OCI-LY3 (cell line): ENCODE measurements around the gene IPO11.

ENCODE experiments used
- EZH2phosphoT487 ChIP-seq: fragments of 200-600 bp; shearing (Covaris generic); IDR thresholded peaks from 2 replicates; pipeline ENCODE4 v1.6.1; 2018; ENCODE audit warnings: antibody characterized with exemption, mixed run types, low read depth
- TF ChIP-seq, protein P1 (sequence below): fragments of 200-600, 300-600 bp; sonication (generic); IDR thresholded peaks from 2 replicates; pipeline ENCODE4 v1.5.1; 2014; ENCODE audit warnings: antibody characterized with exemption, low read length, low read depth

GRCh38 chr5:62652225-62652624 lies 239.7 kb downstream of the IPO11 start:
- TF ChIP-seq, protein P1, sequence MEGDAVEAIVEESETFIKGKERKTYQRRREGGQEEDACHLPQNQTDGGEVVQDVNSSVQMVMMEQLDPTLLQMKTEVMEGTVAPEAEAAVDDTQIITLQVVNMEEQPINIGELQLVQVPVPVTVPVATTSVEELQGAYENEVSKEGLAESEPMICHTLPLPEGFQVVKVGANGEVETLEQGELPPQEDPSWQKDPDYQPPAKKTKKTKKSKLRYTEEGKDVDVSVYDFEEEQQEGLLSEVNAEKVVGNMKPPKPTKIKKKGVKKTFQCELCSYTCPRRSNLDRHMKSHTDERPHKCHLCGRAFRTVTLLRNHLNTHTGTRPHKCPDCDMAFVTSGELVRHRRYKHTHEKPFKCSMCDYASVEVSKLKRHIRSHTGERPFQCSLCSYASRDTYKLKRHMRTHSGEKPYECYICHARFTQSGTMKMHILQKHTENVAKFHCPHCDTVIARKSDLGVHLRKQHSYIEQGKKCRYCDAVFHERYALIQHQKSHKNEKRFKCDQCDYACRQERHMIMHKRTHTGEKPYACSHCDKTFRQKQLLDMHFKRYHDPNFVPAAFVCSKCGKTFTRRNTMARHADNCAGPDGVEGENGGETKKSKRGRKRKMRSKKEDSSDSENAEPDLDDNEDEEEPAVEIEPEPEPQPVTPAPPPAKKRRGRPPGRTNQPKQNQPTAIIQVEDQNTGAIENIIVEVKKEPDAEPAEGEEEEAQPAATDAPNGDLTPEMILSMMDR: no peak
- no peak for TF ChIP-seq EZH2phosphoT487
